Activated T-cell treated with anti-CD3 and anti-CD28 coated beads, Interleukin-2, amount 50 U/mL, for 72 hours (primary cell): ENCODE results near the gene RIPPLY3. TPM values are rescaled to one million over a fixed set of nuclear protein-coding genes. Genes with fewer than 3 reads are reported as not detected.

Experiments used
- ATAC-seq, 2 donors: fragments of 150-1000 bp; cut with Tn5 transposase; replicated peaks in 1 of 2; 2 replicates each; pipeline ENCODE4 v1.10.0; 2021; ENCODE audit warnings: moderate library complexity in 2 of 2, mild to moderate bottlenecking in 1 of 2
- DNase-seq, 2 donors: peaks; one replicate each; pipeline ENCODE4 v3.0.0; 2021 to 2022; ENCODE audit warnings: mixed read lengths in 1 of 2
- H3K27ac Mint-ChIP-seq: one replicate; pipeline ENCODE4 v1.8.0; 2022; ENCODE audit warnings: mild to moderate bottlenecking, moderate library complexity, mixed read lengths
- H3K27me3 Mint-ChIP-seq: one replicate; pipeline ENCODE4 v1.8.0; 2022; ENCODE audit warnings: low read depth, mixed read lengths
- H3K36me3 Mint-ChIP-seq, 2 donors: one replicate each; pipeline ENCODE4 v1.8.0; 2022; ENCODE audit warnings: mixed read lengths in 2 of 2, mild to moderate bottlenecking in 1 of 2; ENCODE audit not compliant: insufficient read depth in 2 of 2
- H3K4me1 Mint-ChIP-seq: one replicate; pipeline ENCODE4 v1.8.0; 2022; ENCODE audit warnings: low read depth, mixed read lengths
- H3K4me3 Mint-ChIP-seq, 2 donors: one replicate each; pipeline ENCODE4 v1.8.0; 2022; ENCODE audit warnings: mild to moderate bottlenecking in 2 of 2, mixed read lengths in 2 of 2, moderate library complexity in 2 of 2
- H3K9me3 Mint-ChIP-seq, 2 donors: one replicate each; pipeline ENCODE4 v1.8.0; 2022; ENCODE audit warnings: mixed read lengths in 2 of 2
- total RNA-seq, 2 donors: library from RNA; stranded (reverse); gene quantifications; one replicate each; pipeline ENCODE4 v1.2.3, GENCODE V29; 2022

The RIPPLY3 gene, protein sequence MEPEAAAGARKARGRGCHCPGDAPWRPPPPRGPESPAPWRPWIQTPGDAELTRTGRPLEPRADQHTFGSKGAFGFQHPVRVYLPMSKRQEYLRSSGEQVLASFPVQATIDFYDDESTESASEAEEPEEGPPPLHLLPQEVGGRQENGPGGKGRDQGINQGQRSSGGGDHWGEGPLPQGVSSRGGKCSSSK
- under 1 TPM; 0.26 to 0.42 TPM for total RNA-seq

DNA sequence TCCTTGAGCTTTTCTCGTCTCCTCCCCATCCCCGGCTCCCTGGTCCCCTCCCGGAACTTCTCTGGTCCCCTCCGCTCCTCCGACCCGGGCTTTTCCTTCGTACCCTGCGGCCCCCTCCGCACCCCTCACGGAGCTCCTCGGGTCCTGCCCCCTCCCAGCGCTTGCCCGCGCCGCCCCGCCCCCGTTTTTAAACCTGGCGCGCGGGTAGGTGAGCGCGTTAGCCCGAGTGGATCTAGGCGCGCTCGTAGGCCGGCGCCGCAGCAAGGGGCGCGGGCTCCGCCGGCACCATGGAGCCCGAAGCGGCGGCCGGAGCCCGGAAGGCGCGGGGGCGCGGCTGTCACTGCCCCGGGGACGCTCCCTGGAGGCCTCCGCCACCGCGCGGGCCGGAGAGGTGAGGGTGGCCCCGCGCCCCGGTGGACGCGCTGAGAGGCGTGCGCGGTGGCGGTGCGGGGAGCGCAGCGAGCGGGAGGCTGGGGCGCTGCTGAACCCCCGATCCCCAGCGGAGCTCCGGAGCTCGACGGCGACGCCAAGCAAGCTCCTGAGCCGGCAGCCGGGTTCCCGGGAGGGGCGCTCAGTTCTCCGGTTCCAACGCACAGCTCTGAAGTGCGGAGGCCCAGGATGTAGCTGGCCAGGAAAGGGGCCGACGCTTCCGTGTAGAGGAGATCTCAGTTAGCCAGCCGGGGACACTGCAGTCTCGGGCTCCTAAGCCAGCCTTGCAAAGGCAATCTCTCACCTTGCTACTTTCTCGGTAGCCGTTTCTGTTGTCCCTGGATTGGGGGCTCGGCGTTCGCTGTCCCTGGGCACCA is at the start of gene RIPPLY3:
Gene RIPPLY3, plus strand, starts transcription at position 217 of the 806 bp plus-strand sequence. Its CDS starts 71 bp downstream, at position 288.
- H3K27me3 Mint-ChIP-seq, result peaks cover 33% of the 10 kb centered on the region
- peak; percentile 31 to 47 for DNase-seq
- no peak within 1 kb of the TSS for H3K27ac Mint-ChIP-seq
- H3K4me3 Mint-ChIP-seq, result peak within 1 kb of the TSS; percentile 65 to 78
- peak; percentile 61 to 65 for ATAC-seq
- no peaks in the 10 kb centered on the region for H3K36me3 Mint-ChIP-seq
- peaks cover 17% of the 10 kb centered on the region for H3K4me1 Mint-ChIP-seq
- H3K9me3 Mint-ChIP-seq, result no peaks in the 10 kb centered on the region

GRCh38 chr21:36959020-36959835 is 47.3 kb upstream of the RIPPLY3 start:
- Mint-ChIP-seq H3K36me3 (peaks cover 2 to 9% of the 10 kb centered on the region in 2 donors), H3K4me3 (no peak overlapping the region), H3K27me3 (no peaks in the 10 kb centered on the region), H3K9me3 (no peaks in the 10 kb centered on the region), H3K27ac (no peak overlapping the region), H3K4me1 (peaks cover under 1% of the 10 kb centered on the region)
- no peak for DNase-seq
- ATAC-seq, result peak in 1 of 2 donors; percentile 27

GRCh38 chr21:36960676-36961284 is 45.7 kb upstream of the RIPPLY3 start:
- peaks cover 15% of the 10 kb centered on the region for H3K4me1 Mint-ChIP-seq
- no peaks in the 10 kb centered on the region for H3K9me3 Mint-ChIP-seq
- no peaks in the 10 kb centered on the region for H3K27me3 Mint-ChIP-seq
- DNase-seq (no peak), ATAC-seq (no peak)
- H3K4me3 Mint-ChIP-seq, result no peak overlapping the region
- peaks cover 6 to 11% of the 10 kb centered on the region in 2 donors for H3K36me3 Mint-ChIP-seq
- no peak overlapping the region for H3K27ac Mint-ChIP-seq

DNA sequence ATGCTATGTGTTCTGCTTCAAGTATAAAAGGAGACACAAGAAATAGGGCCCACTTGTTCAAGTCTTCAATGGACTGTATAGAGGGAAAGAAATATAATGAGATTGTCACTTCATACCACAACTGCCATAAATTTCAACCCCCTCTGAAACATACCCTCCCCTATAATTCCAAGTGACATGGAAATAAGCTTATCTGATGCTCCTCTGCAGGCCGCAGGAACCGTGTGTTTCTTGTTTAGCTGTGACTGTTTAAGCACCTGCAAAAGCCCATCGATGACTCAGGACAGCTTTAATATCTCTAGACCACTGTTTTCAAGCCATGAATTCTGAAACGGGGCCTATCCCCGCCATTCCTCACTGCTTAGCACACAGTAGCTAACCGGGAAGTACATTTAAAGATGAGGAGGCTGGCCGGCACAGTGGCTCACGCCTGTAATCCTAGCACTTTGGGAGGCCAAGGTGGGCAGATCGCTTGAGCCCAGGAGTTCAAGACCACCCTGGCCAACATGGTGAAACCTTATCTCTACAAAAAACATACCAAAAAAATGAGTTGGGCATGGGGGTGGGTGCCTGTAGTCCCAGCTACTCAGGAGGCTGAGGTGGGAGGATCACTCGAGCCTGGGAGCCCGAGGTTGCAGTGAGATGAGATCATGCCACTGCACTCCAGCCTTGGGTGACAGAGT is 44.3 kb upstream of the RIPPLY3 start:
- H3K4me1 Mint-ChIP-seq, result peaks cover 15% of the 10 kb centered on the region
- no peak overlapping the region for H3K27ac Mint-ChIP-seq
- no peak for DNase-seq
- H3K36me3 Mint-ChIP-seq, result peaks cover 6 to 11% of the 10 kb centered on the region in 2 donors
- H3K9me3 Mint-ChIP-seq, result no peaks in the 10 kb centered on the region
- ATAC-seq, result no peak
- no peaks in the 10 kb centered on the region for H3K27me3 Mint-ChIP-seq
- H3K4me3 Mint-ChIP-seq, result no peak overlapping the region

DNA sequence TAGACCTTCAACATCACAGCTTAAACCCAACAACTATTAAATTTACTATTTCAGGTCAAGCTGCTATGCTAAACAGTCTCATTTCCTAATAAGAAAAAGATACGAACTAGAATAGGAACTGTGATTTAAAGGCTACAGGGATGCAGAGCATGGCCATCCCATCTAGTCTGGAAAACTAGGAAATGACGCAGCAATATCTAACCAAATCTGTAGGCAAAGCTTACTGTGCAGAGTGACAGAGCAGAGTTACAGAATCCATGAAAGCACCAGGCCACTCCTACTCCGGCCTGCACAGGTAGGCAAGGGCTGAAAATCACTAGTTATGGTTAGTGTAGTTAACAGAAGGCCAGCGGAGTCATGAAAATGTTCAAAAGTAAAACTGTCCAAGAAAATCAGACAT is 42.1 kb upstream of the RIPPLY3 start:
- Mint-ChIP-seq H3K27me3 (no peaks in the 10 kb centered on the region), H3K27ac (peak overlapping the region; percentile 92), H3K4me1 (peaks cover 22% of the 10 kb centered on the region), H3K36me3 (peaks cover 6 to 11% of the 10 kb centered on the region in 2 donors), H3K4me3 (peak overlapping the region in 1 of 2 donors; percentile 92), H3K9me3 (no peaks in the 10 kb centered on the region)
- no peak for ATAC-seq
- DNase-seq, result no peak

- DNase-seq (no peak), ATAC-seq (no peak)
- H3K27ac Mint-ChIP-seq, result peak overlapping the region; percentile 92
- H3K36me3 Mint-ChIP-seq, result peaks cover 6 to 8% of the 10 kb centered on the region in 2 donors
- peaks cover 22% of the 10 kb centered on the region for H3K4me1 Mint-ChIP-seq
- H3K9me3 Mint-ChIP-seq, result no peaks in the 10 kb centered on the region
- no peaks in the 10 kb centered on the region for H3K27me3 Mint-ChIP-seq
- H3K4me3 Mint-ChIP-seq, result peak overlapping the region; percentile 88 to 92
These were observed 41.4 kb upstream of the RIPPLY3 start for GRCh38 chr21:36964827-36965719.

- H3K9me3 Mint-ChIP-seq, result no peaks in the 10 kb centered on the region
- ATAC-seq (no peak), DNase-seq (no peak)
- peak overlapping the region; percentile 92 for H3K27ac Mint-ChIP-seq
- peaks cover 22% of the 10 kb centered on the region for H3K4me1 Mint-ChIP-seq
- H3K36me3 Mint-ChIP-seq, result peaks cover 5 to 6% of the 10 kb centered on the region in 2 donors
- H3K4me3 Mint-ChIP-seq, result peak overlapping the region; percentile 88 to 92
- no peaks in the 10 kb centered on the region for H3K27me3 Mint-ChIP-seq
These were observed 40.8 kb upstream of the RIPPLY3 start for GRCh38 chr21:36965720-36966065.

DNA sequence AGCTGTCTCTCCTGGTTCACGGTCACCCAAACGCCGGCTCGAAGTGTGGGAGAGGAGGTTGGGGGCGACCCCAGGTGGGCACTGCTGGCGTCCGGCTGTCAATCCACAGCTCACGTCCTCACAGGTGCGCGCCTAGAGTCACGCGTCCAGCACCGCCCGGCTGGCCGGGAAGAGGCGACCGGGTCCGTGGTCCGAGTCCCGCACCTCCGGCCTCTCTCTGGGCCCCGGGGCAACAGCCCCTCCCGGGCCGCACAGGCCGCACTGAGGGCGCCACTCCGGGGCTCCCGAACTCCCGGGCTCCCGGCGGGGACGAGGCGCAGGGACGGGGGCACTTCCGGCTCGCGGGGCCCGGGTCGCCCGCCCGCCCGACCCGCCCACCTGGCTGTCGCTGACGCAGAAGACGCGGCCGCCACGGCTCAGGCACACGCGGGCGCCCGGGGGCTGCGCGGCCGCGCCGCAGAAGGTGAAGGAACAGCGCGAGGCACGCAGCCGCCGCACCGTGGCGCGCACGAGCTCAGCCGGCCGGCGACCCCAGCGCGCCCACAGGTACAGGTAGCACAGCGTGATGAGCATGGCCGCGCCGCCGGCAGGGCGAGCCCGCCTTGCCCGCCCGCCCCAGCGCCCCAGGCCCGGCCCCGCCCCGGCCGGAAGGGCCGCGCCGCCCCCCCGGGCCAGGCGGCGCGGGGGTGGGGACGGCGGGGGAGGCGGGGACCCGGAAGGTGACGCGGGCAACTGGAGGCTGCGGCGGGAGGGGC is 40.3 kb upstream of the RIPPLY3 start, which contains the start of gene HLCS:
Gene HLCS, minus strand, starts transcription at position 604 of the 755 bp plus-strand sequence. Its CDS starts 31 bp downstream, at position 573.
- Mint-ChIP-seq H3K9me3 (no peaks in the 10 kb centered on the region), H3K36me3 (peaks cover 2 to 4% of the 10 kb centered on the region in 2 donors), H3K27ac (peak within 1 kb of the TSS; percentile 92), H3K4me1 (peaks cover 22% of the 10 kb centered on the region), H3K4me3 (peak within 1 kb of the TSS; percentile 88 to 92), H3K27me3 (no peaks in the 10 kb centered on the region)
- ATAC-seq, result peak; percentile 92 to 95
- DNase-seq, result peak; percentile 79 to 85

DNA sequence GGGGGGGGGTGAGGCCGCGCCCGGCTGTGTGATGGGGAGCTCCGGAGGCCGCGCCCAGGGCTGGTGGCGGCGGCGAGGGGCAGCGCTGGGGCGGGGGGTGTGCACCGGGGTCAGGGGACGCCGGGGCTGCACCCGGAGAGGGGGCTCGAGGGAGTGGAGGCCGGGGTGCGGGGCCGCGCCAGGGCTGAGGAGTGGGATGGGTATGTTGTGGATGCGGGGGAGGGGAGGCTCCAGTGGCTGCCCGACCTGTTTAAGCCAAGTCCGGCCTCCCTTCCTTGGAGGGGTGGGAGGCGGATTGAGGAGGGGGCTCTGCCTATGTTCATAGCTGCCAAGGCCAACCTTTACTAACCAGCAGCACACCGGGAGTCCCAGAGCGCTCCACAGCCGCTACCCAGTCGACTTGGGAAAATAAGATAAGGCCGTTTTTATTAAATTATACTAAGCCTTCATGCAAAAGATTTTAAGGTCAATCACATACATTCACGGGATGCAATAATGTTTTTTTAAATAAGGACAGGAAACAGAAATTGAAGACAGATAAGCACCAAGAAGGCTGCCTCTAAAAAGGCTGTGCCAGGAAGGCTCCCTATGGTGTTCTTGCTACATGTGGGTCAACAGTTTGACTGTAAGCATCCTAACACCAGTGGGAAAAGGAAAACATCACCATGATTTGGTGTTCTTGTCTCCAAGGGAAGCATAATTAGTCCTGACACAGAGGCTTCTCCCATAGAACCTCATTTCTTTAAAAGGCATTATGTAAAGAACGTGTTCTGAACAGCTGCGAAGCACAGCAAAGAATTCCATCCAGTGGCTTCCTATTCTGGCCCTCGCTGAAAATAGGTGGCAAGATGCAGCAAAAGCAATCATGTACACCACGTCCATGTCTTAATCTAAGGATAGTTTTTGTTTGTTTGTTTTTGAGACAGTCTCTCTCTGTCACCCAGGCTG is 39.4 kb upstream of the RIPPLY3 start:
- no peak for DNase-seq
- H3K36me3 Mint-ChIP-seq, result peaks cover 2 to 4% of the 10 kb centered on the region in 2 donors

GRCh38 chr21:36968414-36968813 is 38.1 kb upstream of the RIPPLY3 start:
- Mint-ChIP-seq H3K27me3 (no peaks in the 10 kb centered on the region), H3K4me3 (no peak overlapping the region), H3K9me3 (no peaks in the 10 kb centered on the region), H3K4me1 (peaks cover 22% of the 10 kb centered on the region), H3K27ac (no peak overlapping the region), H3K36me3 (peaks cover 2 to 4% of the 10 kb centered on the region in 2 donors)
- ATAC-seq, result no peak
- DNase-seq, result no peak

More for the DNA sequence above, 39.4 kb upstream of the RIPPLY3 start:
- Mint-ChIP-seq H3K4me1 (peaks cover 22% of the 10 kb centered on the region), H3K27me3 (no peaks in the 10 kb centered on the region), H3K4me3 (peak overlapping the region; percentile 80 to 89), H3K27ac (peak overlapping the region; percentile 12), H3K9me3 (no peaks in the 10 kb centered on the region)
- no peak for ATAC-seq
